H54 (cell line): Measurements from ENCODE around the gene PCDH17.

Source experiments
- DNase-seq: peaks from one replicate; pipeline ENCODE4 v3.0.0; 2011; ENCODE audit warnings: low spot score, mixed read lengths; ENCODE audit not compliant: insufficient read length
- FAIRE-seq: peaks from 3 replicates; lab custom pipeline; 2011; peaks lifted over from hg19 to GRCh38; lab: Jason Lieb, UNC
- POLR2A ChIP-seq: IDR thresholded peaks from 2 replicates; pipeline ENCODE4 v1.6.1; 2011; ENCODE audit warnings: low read depth, mild to moderate bottlenecking, low read length

The PCDH17 gene

DNA sequence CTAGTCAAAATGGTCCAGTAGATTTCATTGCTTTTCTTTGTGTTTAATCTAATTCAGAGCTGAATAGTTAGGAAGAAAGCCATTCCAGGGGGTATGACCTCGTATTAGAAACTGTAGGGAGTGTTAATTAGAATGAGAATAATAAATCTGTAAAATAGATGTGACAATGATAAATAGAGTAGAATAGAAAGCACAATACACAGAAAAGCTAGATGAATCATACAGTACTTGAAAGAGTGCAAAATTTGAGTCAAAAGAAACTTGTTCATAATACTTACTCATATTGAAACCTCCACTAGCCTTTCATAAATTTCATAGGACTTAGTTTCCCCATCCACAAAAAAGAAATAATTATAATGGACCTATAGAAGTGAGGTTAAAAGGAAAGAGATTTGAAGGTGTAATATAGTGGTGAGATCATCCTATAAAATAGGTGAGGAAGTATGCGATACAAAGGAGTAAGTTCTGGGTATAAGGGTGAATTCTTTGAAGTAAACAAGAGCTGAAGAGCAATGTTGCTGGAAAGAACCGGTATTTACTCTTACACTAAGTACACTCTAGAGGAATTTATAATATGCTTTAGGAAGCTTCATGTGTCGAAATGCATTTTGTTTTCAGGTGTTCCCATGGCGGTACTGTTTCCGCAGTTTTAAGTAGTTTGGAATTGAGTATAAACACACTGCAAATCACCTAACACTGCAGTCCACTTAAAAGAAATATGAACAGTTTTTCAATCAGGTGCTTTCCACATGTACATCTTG lies 21.9 kb downstream of the PCDH17 start:
- FAIRE-seq = no peak
- no peak for TF ChIP-seq POLR2A
- DNase-seq = no peak

- no peak for FAIRE-seq
- DNase-seq = no peak
- TF ChIP-seq POLR2A = no peak
Measured at GRCh38 chr13:57665481-57665880, 33.9 kb downstream of the PCDH17 start.

DNA sequence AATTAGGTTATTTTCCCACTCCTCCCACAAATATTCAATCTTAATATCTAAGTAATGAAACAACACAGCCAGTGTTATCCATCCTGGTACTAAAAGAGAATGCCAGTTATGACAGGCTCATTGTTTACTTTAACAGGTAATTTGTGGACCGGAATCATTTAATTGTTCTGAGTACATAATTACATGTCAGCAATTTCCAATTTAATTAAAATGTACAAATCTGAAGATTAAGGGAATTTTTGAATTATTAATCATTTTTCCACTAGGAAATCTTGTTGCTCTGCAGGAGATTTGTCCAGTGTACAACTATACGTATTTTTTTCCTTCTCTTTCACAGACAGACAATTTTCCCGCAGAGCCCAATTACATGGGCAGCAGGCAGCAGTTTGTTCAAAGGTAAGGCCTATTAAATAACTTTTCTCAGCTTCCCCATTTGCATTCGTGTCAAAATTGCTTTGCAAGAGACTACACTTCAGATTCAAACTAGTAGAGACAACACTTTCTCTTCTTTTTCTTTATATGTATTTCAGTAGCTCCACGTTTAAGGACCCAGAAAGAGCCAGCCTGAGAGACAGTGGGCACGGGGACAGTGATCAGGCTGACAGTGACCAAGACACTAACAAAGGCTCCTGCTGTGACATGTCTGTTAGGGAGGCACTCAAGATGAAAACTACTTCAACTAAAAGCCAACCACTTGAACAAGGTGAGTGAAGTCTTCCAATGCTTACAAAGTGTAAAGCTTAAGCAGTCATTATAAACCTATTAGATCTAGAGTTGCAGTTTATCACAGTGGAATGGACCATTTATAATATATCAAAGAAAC lies 34.8 kb downstream of the PCDH17 start:
- no peak for DNase-seq
- FAIRE-seq = no peak

GRCh38 chr13:57672168-57672567 lies 40.6 kb downstream of the PCDH17 start:
- no peak for DNase-seq
- TF ChIP-seq POLR2A = no peak
- FAIRE-seq = no peak

More for the DNA sequence above, 34.8 kb downstream of the PCDH17 start:
- no peak for TF ChIP-seq POLR2A

DNA sequence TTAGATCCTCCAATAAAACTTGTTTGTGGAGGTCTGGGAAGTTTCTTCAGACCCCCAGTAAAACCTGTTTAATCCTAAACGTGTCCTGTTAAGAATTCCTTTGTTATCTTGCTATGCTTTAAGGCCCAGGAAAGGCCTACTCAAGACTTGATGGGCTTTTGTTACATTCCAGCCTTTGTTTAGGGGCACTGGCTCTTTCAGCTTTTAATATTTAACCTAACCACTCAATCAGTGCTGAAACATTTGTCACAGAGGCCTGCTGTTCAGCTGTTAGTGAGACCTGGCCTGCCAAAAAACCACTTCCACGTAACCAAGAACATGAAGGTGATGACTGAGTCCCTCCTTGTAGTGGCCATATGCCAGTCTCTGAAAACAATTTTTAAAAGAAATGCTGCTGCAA lies 41.7 kb downstream of the PCDH17 start:
- no peak for TF ChIP-seq POLR2A
- FAIRE-seq (no peak), DNase-seq (no peak)

GRCh38 chr13:57675526-57675925 lies 44.0 kb downstream of the PCDH17 start:
- no peak for TF ChIP-seq POLR2A
- DNase-seq (no peak), FAIRE-seq (no peak)

- DNase-seq = no peak
- no peak for FAIRE-seq
- TF ChIP-seq POLR2A = no peak
Measured at GRCh38 chr13:57680609-57681008, 49.1 kb downstream of the PCDH17 start.

DNA sequence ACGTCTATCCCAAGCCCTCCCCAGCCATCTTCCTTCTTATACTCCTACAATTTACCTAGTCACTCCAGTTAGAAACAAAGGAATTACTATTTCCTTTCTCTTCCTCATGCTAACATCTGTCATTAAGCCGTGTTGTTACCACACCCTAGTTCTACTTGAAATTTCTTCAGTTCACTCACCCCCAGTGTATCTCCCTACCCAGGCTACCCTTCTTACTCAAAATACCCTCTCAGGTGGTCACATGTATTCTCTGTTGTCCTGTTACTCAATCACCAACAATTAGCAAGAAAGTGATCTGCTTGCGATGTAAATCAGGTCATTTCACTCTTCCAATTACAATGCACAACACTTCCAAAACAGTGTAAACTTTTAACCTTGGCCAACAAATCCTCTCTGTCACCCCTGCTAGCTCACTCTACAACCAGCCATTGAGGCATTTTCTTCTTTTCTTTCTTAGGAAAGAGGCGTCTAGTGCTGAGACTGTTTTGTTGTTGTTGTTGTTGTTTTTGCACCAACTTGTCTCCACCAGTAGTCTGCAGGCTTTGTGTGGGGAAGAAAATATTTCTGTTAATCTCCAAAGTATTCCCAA lies 50.7 kb downstream of the PCDH17 start:
- DNase-seq (no peak), FAIRE-seq (no peak)
- no peak for TF ChIP-seq POLR2A

GRCh38 chr13:57698851-57699250 lies 67.3 kb downstream of the PCDH17 start:
- DNase-seq (no peak), FAIRE-seq (no peak)
- TF ChIP-seq POLR2A = no peak

DNA sequence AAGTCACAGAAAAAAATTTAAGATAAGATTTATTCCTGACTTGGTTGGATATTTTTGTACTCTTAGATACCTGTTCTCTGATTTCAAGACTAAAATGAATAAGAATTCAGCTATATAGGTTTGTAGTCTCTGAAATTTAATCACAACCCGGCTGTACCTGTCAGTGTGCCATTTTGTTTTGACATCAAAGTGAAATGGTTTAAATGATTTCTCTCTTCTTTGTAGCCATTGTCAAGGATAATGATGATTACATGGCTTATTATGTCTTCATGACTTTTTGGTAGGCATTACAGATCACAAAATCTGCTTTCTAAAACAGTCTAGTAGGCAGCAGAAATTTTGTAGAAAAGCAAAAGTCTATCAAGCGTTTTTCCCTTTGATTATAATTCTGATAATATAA lies 72.5 kb downstream of the PCDH17 start:
- FAIRE-seq (no peak), DNase-seq (no peak)
- TF ChIP-seq POLR2A = no peak

DNA sequence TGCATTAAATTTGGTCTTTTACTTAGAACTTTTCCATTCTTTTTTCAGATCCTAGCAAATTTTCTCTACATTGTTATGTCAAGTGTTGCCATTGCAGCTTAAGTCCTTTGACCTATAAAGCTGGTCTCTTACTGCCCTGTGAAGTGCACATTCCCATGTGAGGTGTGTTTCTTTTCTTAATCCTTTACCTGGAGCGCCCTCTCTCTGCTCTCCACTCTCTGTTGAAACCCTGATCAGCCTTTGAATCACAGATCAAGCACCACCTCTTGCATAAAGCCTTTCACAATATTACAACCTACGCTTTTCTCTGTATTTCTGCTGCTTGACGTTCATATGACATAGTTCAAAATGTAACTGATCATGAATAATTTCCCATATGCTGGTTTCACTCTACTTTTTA lies 84.8 kb downstream of the PCDH17 start:
- no peak for TF ChIP-seq POLR2A
- FAIRE-seq (no peak), DNase-seq (no peak)

GRCh38 chr13:57724486-57725272 lies 93.1 kb downstream of the PCDH17 start:
- DNase-seq (no peak), FAIRE-seq (no peak)
- no peak for TF ChIP-seq POLR2A

DNA sequence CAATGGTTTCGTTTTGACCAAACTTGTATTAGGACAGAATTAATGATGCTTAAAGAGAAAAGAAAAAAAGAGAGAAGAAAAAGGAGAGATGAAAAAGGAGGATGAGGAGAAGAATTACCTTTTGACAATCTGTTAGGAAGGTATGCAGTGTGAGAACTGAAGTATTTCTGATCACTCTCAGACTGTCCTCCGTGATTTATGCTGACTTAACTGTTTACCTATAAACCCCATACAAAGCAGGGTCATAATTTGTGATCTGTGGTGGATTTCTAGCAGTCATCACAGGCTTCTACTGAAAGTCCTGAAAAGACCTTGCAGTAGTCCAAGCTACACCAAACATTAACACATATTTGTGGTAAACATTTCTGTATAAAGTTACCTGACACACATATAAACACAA lies 93.9 kb downstream of the PCDH17 start:
- FAIRE-seq = no peak
- no peak for DNase-seq

DNA sequence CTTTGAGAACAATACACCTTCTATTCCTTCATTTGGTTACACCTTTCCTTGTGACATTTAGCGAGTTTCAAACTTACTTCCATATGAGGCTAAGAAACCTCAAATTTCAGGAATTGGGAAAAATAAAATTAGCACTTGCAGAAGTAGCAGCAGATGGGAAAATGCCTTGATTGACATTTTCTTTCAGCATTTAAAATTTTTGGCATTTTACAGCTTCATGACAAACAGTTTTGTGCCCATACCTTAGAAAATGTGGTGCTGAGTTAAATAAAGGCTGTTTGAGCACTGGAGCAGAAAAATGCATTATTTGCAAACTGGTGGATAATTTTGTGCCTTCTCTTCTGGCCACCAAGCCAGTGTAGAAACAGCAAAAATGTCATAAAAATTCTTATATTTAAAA lies 95.4 kb downstream of the PCDH17 start:
- DNase-seq (no peak), FAIRE-seq (no peak)
- no peak for TF ChIP-seq POLR2A

More for the DNA sequence above, 93.9 kb downstream of the PCDH17 start:
- no peak for TF ChIP-seq POLR2A
